Trophoblast cell (in vitro differentiated cells and primary cell): ENCODE results near the gene TPX2.

Experiments used
- DNase-seq, 2 donors: peaks; one replicate each; pipeline ENCODE4 v3.0.0-alpha.2; 2016
- H2AFZ ChIP-seq: 2 replicates; pipeline ENCODE4 v1.6.1; 2013; ENCODE audit warnings: low read length, moderate library complexity, mild to moderate bottlenecking; ENCODE audit not compliant: insufficient read depth, poor library complexity
- H2AK5ac ChIP-seq: 2 replicates; pipeline ENCODE4 v1.6.1; 2013; ENCODE audit warnings: mild to moderate bottlenecking, low read length
- H2BK120ac ChIP-seq: 2 replicates; pipeline ENCODE4 v1.6.1; 2013; ENCODE audit warnings: low read length, mild to moderate bottlenecking, moderate library complexity; ENCODE audit not compliant: insufficient read depth, poor library complexity
- H2BK12ac ChIP-seq: 2 replicates; pipeline ENCODE4 v1.6.1; 2013; ENCODE audit warnings: mild to moderate bottlenecking, low read length, moderate library complexity
- H2BK5ac ChIP-seq: 2 replicates; pipeline ENCODE4 v1.6.1; 2013; ENCODE audit warnings: low read length, low read depth, moderate library complexity, mild to moderate bottlenecking; ENCODE audit not compliant: poor library complexity
- H3K14ac ChIP-seq: 2 replicates; pipeline ENCODE4 v1.6.1; 2013; ENCODE audit warnings: mild to moderate bottlenecking, low read length
- H3K18ac ChIP-seq: 2 replicates; pipeline ENCODE4 v1.6.1; 2013; ENCODE audit warnings: mild to moderate bottlenecking, low read length
- H3K23ac ChIP-seq: 2 replicates; pipeline ENCODE4 v1.6.1; 2013; ENCODE audit warnings: low read length
- H3K27ac ChIP-seq: 2 replicates; pipeline ENCODE4 v1.5.1; 2013; ENCODE audit warnings: low read depth, mild to moderate bottlenecking, inconsistent platforms, low read length, moderate library complexity
- H3K27me3 ChIP-seq: 2 replicates; pipeline ENCODE4 v1.6.1; 2013; ENCODE audit warnings: inconsistent platforms, mild to moderate bottlenecking, low read length, moderate library complexity; ENCODE audit not compliant: insufficient read depth
- H3K36me3 ChIP-seq, 2 experiments: 1 replicate in 1 of 2; 2 replicates in 1 of 2; pipeline ENCODE4 v1.6.1; 2013; ENCODE audit warnings: low read length in 2 of 2, mild to moderate bottlenecking in 2 of 2, moderate library complexity in 1 of 2; ENCODE audit not compliant: insufficient read depth in 2 of 2, control insufficient read depth in 1 of 2
- H3K4ac ChIP-seq: 2 replicates; pipeline ENCODE4 v1.6.1; 2013; ENCODE audit warnings: low read depth, mild to moderate bottlenecking, low read length, moderate library complexity
- H3K4me1 ChIP-seq, 2 experiments: 1 replicate in 1 of 2; 2 replicates in 1 of 2; pipeline ENCODE4 v1.6.1; 2013; ENCODE audit warnings: low read length in 2 of 2, mild to moderate bottlenecking in 2 of 2, moderate library complexity in 1 of 2; ENCODE audit not compliant: insufficient read depth in 2 of 2, control insufficient read depth in 1 of 2
- H3K4me2 ChIP-seq: 2 replicates; pipeline ENCODE4 v1.6.1; 2013; ENCODE audit warnings: inconsistent platforms, mild to moderate bottlenecking, low read length, moderate library complexity
- H3K4me3 ChIP-seq: 2 replicates; pipeline ENCODE4 v1.5.1; 2013; ENCODE audit warnings: mild to moderate bottlenecking, low read depth, low read length, inconsistent platforms
- H3K79me1 ChIP-seq: one replicate; pipeline ENCODE4 v1.6.1; 2013; ENCODE audit warnings: low read length
- H3K79me2 ChIP-seq: 2 replicates; pipeline ENCODE4 v1.6.1; 2013; ENCODE audit warnings: low read length, mild to moderate bottlenecking; ENCODE audit not compliant: control insufficient read depth, insufficient read depth, poor library complexity
- H3K9ac ChIP-seq: 2 replicates; pipeline ENCODE4 v1.6.1; 2013; ENCODE audit warnings: mild to moderate bottlenecking, low read length
- H3K9me3 ChIP-seq: 2 replicates; pipeline ENCODE4 v1.6.1; 2013; ENCODE audit warnings: low read depth, mild to moderate bottlenecking, control low read depth, inconsistent platforms, low read length; ENCODE audit not compliant: insufficient read depth
- H4K12ac ChIP-seq: 2 replicates; pipeline ENCODE4 v1.6.1; 2013; ENCODE audit warnings: low read depth, mild to moderate bottlenecking, low read length, moderate library complexity
- H4K8ac ChIP-seq: 2 replicates; pipeline ENCODE4 v1.6.1; 2013; ENCODE audit warnings: low read depth, mild to moderate bottlenecking, low read length, moderate library complexity
- H4K91ac ChIP-seq: one replicate; pipeline ENCODE4 v1.6.1; 2013; ENCODE audit warnings: low read depth, mild to moderate bottlenecking, low read length, moderate library complexity
- WGBS: extraction: QIAGEN DNeasy Blood & Tissue Kit; methylation state at CpG from one replicate; pipeline ENCODE4 v1.1.7; 2013; ENCODE audit warnings: missing lambda C conversion rate; ENCODE audit not compliant: insufficient read length, insufficient coverage; ENCODE audit errors: extremely low coverage; 5-methylcytosine and 5-hydroxymethylcytosine counted together

TPX2 gene

DNA sequence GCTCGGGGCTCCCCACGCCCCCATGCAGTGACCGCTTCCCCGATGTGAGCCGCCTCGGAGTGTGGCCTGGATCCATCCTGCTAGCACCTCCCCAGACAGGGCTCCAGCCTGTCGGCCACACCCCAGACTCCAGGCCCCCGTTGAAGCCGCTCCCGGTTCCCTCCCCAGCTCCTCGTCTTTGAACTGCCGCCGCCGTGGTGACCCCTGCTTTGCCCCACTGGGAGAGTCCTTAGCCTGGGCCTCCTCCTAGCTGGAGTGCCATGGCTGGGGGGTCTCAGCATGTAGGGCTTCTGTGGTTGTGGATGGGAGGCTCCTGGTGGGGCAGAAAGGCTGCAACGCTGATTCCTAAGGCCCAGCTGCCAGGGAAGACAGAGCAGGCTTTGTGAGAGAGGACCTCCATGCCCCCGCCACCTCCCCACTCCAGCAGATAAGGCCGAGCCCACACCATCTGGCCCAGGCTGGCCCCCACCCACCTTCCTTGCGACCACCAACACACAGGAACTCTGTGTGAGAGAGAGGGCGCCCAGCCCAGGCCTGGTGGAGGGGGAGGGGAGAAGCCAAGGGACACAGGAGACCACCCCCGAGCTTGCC lies 94.9 kb downstream of the TPX2 start:
- Histone ChIP-seq H3K79me2 (no peaks in the 10 kb centered on the region), H3K4me1 (peaks cover 22 to 27% of the 10 kb centered on the region in 2 experiments), H3K27ac (no peak overlapping the region), H2AK5ac (no peak overlapping the region), H3K4ac (no peak overlapping the region), H3K14ac (no peak overlapping the region), H3K36me3 (no peaks in the 10 kb centered on the region), H3K18ac (no peak overlapping the region), H4K91ac (peak overlapping the region; percentile 6), H3K4me2 (no peak overlapping the region), H3K9ac (no peak overlapping the region), H3K79me1 (no peaks in the 10 kb centered on the region), H4K12ac (no peak overlapping the region), H2BK12ac (no peak overlapping the region), H2BK120ac (no peak overlapping the region), H2BK5ac (no peak overlapping the region), H3K4me3 (no peak overlapping the region), H4K8ac (no peak overlapping the region), H2AFZ (no peak overlapping the region), H3K27me3 (no peaks in the 10 kb centered on the region), H3K9me3 (no peaks in the 10 kb centered on the region), H3K23ac (no peak overlapping the region)
- DNase-seq, result no peak
- WGBS, result no CpG with 5 or more reads among the region's 20 CpGs

DNA sequence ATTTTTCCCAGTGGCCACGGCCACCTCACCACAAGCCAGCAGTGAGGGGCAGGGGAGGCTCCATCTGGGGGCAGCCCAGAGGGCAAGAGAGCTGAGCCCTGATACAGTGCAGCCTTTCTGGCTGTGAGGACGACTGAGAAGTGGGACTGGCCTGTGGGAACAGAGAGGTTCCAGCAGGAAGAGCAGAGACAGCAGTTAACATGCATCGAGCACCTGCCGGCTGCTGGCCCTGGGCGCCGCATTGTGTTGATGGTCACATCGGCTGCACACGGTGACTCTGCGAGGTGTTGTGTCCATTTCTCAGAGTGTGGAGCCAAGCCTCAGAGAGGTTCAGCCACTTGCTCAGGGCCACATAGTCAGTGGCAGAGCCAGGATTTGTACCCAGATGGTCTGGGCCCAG lies 96.5 kb downstream of the TPX2 start:
- H3K4me1 ChIP-seq, result peaks cover 22 to 27% of the 10 kb centered on the region in 2 experiments
- no CpG with 5 or more reads among the region's 9 CpGs for WGBS
- H4K91ac ChIP-seq, result no peak overlapping the region
- no peak overlapping the region for H3K18ac ChIP-seq
- H2AK5ac ChIP-seq, result no peak overlapping the region
- no peak overlapping the region for H4K8ac ChIP-seq
- no peak overlapping the region for H3K27ac ChIP-seq
- no peak overlapping the region for H3K4me3 ChIP-seq
- no peaks in the 10 kb centered on the region for H3K36me3 ChIP-seq
- DNase-seq, result no peak
- H3K4me2 ChIP-seq, result no peak overlapping the region
- H2BK5ac ChIP-seq, result no peak overlapping the region
- no peak overlapping the region for H3K4ac ChIP-seq
- no peaks in the 10 kb centered on the region for H3K79me2 ChIP-seq
- H2BK12ac ChIP-seq, result no peak overlapping the region
- H2BK120ac ChIP-seq, result no peak overlapping the region
- H3K9ac ChIP-seq, result no peak overlapping the region
- H3K23ac ChIP-seq, result no peak overlapping the region
- H3K9me3 ChIP-seq, result no peaks in the 10 kb centered on the region
- H3K27me3 ChIP-seq, result no peaks in the 10 kb centered on the region
- no peak overlapping the region for H2AFZ ChIP-seq
- H4K12ac ChIP-seq, result no peak overlapping the region
- no peaks in the 10 kb centered on the region for H3K79me1 ChIP-seq
- no peak overlapping the region for H3K14ac ChIP-seq

DNA sequence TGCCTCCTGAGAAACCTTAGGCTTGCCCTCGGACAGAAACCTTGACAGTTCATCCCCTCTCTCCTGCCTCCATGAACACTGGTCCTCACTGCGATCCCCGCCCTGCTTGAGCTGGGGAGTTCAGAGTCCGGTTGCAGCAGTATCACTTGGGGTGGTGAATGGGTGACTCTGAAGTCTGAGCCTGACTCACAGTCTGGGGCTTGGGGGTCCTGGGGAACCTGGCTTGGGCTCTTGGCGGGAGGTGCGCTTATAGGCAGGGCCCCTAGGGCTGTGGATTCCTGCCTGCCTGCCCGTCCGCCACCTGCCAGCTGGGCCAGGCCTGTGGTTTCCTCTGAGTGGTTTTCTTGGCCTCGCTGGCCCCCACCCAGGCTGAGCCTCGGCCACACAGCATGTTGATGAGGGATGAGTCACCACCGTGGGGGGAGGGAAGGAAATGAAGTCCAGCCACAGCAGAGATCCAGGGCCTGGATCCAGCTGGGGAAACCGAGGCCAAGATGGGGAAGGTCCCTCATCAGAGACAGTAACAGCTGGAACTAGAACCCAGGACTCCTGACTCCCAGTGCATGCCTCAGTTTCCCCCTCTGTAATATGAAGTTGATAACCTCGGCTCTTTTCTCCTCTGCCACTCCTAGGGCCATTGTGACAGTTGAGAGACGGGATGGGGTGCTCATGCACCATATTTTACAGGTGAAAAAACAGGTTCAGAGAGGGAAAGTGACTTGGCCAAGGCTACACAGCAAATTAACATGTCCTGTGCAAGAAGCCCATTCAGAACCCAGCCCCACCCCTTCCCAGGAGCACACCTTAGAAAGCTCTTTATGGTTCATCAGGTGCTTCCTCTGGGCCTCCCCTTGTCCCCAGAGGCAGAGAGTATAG lies 97.1 kb downstream of the TPX2 start:
- no peak overlapping the region for H3K23ac ChIP-seq
- no peak overlapping the region for H3K9ac ChIP-seq
- no peaks in the 10 kb centered on the region for H3K9me3 ChIP-seq
- no peak overlapping the region for H3K18ac ChIP-seq
- no peak overlapping the region for H2BK120ac ChIP-seq
- H3K27ac ChIP-seq, result no peak overlapping the region
- no peak overlapping the region for H3K4ac ChIP-seq
- no peak overlapping the region for H2AK5ac ChIP-seq
- no peak overlapping the region for H3K4me3 ChIP-seq
- H3K79me1 ChIP-seq, result no peaks in the 10 kb centered on the region
- H3K79me2 ChIP-seq, result no peaks in the 10 kb centered on the region
- H3K36me3 ChIP-seq, result no peaks in the 10 kb centered on the region
- no CpG with 5 or more reads among the region's 14 CpGs for WGBS
- H4K8ac ChIP-seq, result no peak overlapping the region
- no peak overlapping the region for H3K14ac ChIP-seq
- H3K4me1 ChIP-seq, result peaks cover 22 to 27% of the 10 kb centered on the region in 2 experiments
- no peak overlapping the region for H2BK12ac ChIP-seq
- H3K4me2 ChIP-seq, result no peak overlapping the region
- no peak overlapping the region for H2AFZ ChIP-seq
- no peaks in the 10 kb centered on the region for H3K27me3 ChIP-seq
- H2BK5ac ChIP-seq, result no peak overlapping the region
- H4K91ac ChIP-seq, result no peak overlapping the region
- peak in 1 of 2 donors; percentile 18 for DNase-seq
- H4K12ac ChIP-seq, result no peak overlapping the region

DNA sequence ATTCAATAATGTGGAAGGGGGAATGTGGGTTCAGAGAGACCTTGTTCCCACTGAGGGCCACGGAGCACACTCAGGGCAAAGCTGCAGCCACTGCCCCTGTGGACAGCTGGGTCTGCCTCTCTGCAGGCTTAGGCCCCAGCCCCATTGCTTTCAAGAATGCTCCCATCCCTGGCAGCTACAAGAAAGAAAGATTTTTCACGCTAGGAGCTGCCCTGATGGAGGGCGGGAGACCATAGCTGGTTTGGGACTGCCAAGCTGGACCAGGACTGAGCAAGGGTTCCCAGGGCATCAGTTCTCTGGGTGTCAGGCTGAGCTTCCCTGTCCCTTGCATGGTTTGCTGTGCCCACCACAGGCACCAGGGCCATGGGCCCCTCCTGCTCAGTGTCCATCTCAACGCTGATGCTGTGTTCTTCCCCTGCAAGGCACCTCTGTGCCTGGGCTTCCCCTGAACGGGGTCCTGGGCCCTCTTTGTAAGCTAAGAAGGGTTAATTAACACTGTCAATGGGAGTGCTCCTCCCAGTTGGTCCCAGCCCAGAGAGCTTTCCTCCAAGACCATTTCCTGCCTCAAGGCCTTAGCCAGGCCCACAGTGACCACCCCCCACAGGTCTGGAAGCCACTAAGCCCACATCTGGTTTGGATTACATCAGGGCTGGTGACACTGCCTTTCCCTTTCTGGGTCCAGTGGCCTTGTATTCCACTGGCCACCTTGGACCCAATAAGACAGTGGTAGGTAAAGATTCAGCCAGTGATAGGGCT lies 97.9 kb downstream of the TPX2 start:
- Histone ChIP-seq H4K8ac (no peak overlapping the region), H2AK5ac (peak overlapping the region; percentile 44), H3K4me3 (no peak overlapping the region), H3K9ac (no peak overlapping the region), H3K23ac (no peak overlapping the region), H3K27ac (no peak overlapping the region), H3K79me2 (no peaks in the 10 kb centered on the region), H3K36me3 (no peaks in the 10 kb centered on the region), H2BK5ac (no peak overlapping the region), H3K27me3 (no peaks in the 10 kb centered on the region), H3K4me2 (no peak overlapping the region), H2BK12ac (no peak overlapping the region), H3K4ac (no peak overlapping the region), H4K91ac (peak overlapping the region; percentile 21), H2BK120ac (no peak overlapping the region), H3K14ac (no peak overlapping the region), H3K4me1 (peaks cover 22 to 32% of the 10 kb centered on the region in 2 experiments), H3K79me1 (no peaks in the 10 kb centered on the region), H4K12ac (no peak overlapping the region), H2AFZ (no peak overlapping the region), H3K18ac (no peak overlapping the region), H3K9me3 (no peaks in the 10 kb centered on the region)
- WGBS, result no CpG with 5 or more reads among the region's 5 CpGs
- no peak for DNase-seq
